Ramos (cell line): ENCODE data around the gene SERPINB8.

Experiments
- in situ Hi-C: fragments of 300-500 bp; cut with MboI; formaldehyde crosslinking; loops from one replicate; pipeline ENCODE4 v1.14.3; 2022; ENCODE audit warnings: low sequenced_read_pairs; ENCODE audit not compliant: unreplicated experiment

The SERPINB8 gene

GRCh38 chr18:63963615-63964256, 6.1 kb upstream of the SERPINB8 start:
- in situ Hi-C loops: no loop called here

GRCh38 chr18:63964908-63965307, 5.0 kb upstream of the SERPINB8 start:
- in situ Hi-C loops: no loop called here

- in situ Hi-C loops: no loop called here
Observed at GRCh38 chr18:63965716-63966330, 4.1 kb upstream of the SERPINB8 start.

GRCh38 chr18:63970809-63971205, 926 bp downstream of the SERPINB8 start:
- in situ Hi-C loops: no loop called here

GRCh38 chr18:63971320-63972001, 1.6 kb downstream of the SERPINB8 start:
- in situ Hi-C loops: no loop called here

- in situ Hi-C loops: no loop called here
Observed at GRCh38 chr18:63972002-63972376, 2.1 kb downstream of the SERPINB8 start.

GRCh38 chr18:63974991-63975390, 5.1 kb downstream of the SERPINB8 start:
- in situ Hi-C loops: loop anchor here (25.0 kb wide), 1 partner anchor 463 kb away; no protein-coding TSS in a partner anchor

- in situ Hi-C loops: loop anchor here (25.0 kb wide), 1 partner anchor 463 kb away; no protein-coding TSS in a partner anchor
Observed at GRCh38 chr18:63975628-63976027, 5.7 kb downstream of the SERPINB8 start.

GRCh38 chr18:63977040-63977439, 7.2 kb downstream of the SERPINB8 start:
- in situ Hi-C loops: loop anchor here (25.0 kb wide), 1 partner anchor 465 kb away; no protein-coding TSS in a partner anchor

GRCh38 chr18:63979409-63979920, 9.6 kb downstream of the SERPINB8 start:
- in situ Hi-C loops: loop anchor here (25.0 kb wide), 1 partner anchor 467 kb away; no protein-coding TSS in a partner anchor

GRCh38 chr18:63980027-63980426, 10.1 kb downstream of the SERPINB8 start:
- in situ Hi-C loops: loop anchor here (25.0 kb wide), 1 partner anchor 468 kb away; no protein-coding TSS in a partner anchor

- in situ Hi-C loops: loop anchor here (25.0 kb wide), 1 partner anchor 469 kb away; no protein-coding TSS in a partner anchor
Observed at GRCh38 chr18:63980896-63981460, 11.1 kb downstream of the SERPINB8 start.

GRCh38 chr18:63981719-63982118, 11.8 kb downstream of the SERPINB8 start:
- in situ Hi-C loops: loop anchor here (25.0 kb wide), 1 partner anchor 469 kb away; no protein-coding TSS in a partner anchor

- in situ Hi-C loops: loop anchor here (25.0 kb wide), 1 partner anchor 470 kb away; no protein-coding TSS in a partner anchor
Observed at GRCh38 chr18:63982361-63982760, 12.5 kb downstream of the SERPINB8 start.

- in situ Hi-C loops: loop anchor here (25.0 kb wide), 1 partner anchor 475 kb away; no protein-coding TSS in a partner anchor
Observed at GRCh38 chr18:63986885-63987284, 17.0 kb downstream of the SERPINB8 start.

- in situ Hi-C loops: loop anchor here (25.0 kb wide), 1 partner anchor 475 kb away; no protein-coding TSS in a partner anchor
Observed at GRCh38 chr18:63987743-63988142, 17.9 kb downstream of the SERPINB8 start.

- in situ Hi-C loops: loop anchor here (25.0 kb wide), 1 partner anchor 480 kb away; no protein-coding TSS in a partner anchor
Observed at GRCh38 chr18:63992751-63993150, 22.9 kb downstream of the SERPINB8 start.

GRCh38 chr18:63994783-63995399, 25.0 kb downstream of the SERPINB8 start:
- in situ Hi-C loops: loop anchor here (25.0 kb wide), 1 partner anchor 483 kb away; no protein-coding TSS in a partner anchor

GRCh38 chr18:63997041-63997440, 27.2 kb downstream of the SERPINB8 start:
- in situ Hi-C loops: loop anchor here (25.0 kb wide), 1 partner anchor 485 kb away; no protein-coding TSS in a partner anchor
